HG03060 (cell line): ENCODE results near the gene MOK.
"Not testable (repeated sequence)": the region's sequence is repeated elsewhere in the genome, so short reads cannot be mapped to it uniquely, and the experiment has no call there.

Experiments used
- ATAC-seq: cut with Tn5 transposase; IDR thresholded peaks from one replicate; pipeline ENCODE4 v1.9.1; 2021; ENCODE audit warnings: low read depth, moderate number of reproducible peaks; ENCODE audit not compliant: unreplicated experiment

Gene MOK

GRCh38 chr14:102249981-102250380 lies 55.0 kb downstream of the MOK start:
- ATAC-seq = no peak

GRCh38 chr14:102249041-102249440 lies 55.9 kb downstream of the MOK start:
- ATAC-seq = no peak

- ATAC-seq = no peak
These were observed 56.8 kb downstream of the MOK start for GRCh38 chr14:102248121-102248520.

- ATAC-seq = no peak
These were observed 58.9 kb downstream of the MOK start for GRCh38 chr14:102246071-102246470.

- ATAC-seq = not testable (repeated sequence)
These were observed 61.2 kb downstream of the MOK start for GRCh38 chr14:102243795-102244194.

- ATAC-seq = no peak
These were observed 63.8 kb downstream of the MOK start for GRCh38 chr14:102241147-102241546.

- not testable (repeated sequence) for ATAC-seq
These were observed 64.5 kb downstream of the MOK start for GRCh38 chr14:102240481-102240880.

- ATAC-seq = no peak
These were observed 65.7 kb downstream of the MOK start for GRCh38 chr14:102239231-102239630.

- no peak for ATAC-seq
These were observed 66.2 kb downstream of the MOK start for GRCh38 chr14:102238766-102239165.

- ATAC-seq = no peak
These were observed 66.8 kb downstream of the MOK start for GRCh38 chr14:102238131-102238530.

GRCh38 chr14:102236026-102236425 lies 68.9 kb downstream of the MOK start:
- no peak for ATAC-seq

- ATAC-seq = peak; percentile 55
These were observed 69.6 kb downstream of the MOK start for GRCh38 chr14:102235275-102235897.

- ATAC-seq = no peak
These were observed 70.4 kb downstream of the MOK start for GRCh38 chr14:102234331-102235264.

GRCh38 chr14:102233081-102233480 lies 71.9 kb downstream of the MOK start:
- ATAC-seq = no peak

GRCh38 chr14:102232348-102232625 lies 72.7 kb downstream of the MOK start:
- no peak for ATAC-seq

GRCh38 chr14:102231476-102232347 lies 73.3 kb downstream of the MOK start:
- ATAC-seq = no peak

- no peak for ATAC-seq
These were observed 74.3 kb downstream of the MOK start for GRCh38 chr14:102230481-102231210.

- no peak for ATAC-seq
These were observed 75.2 kb downstream of the MOK start for GRCh38 chr14:102229739-102230092.

GRCh38 chr14:102229071-102229738 lies 75.8 kb downstream of the MOK start:
- ATAC-seq = no peak
